Stimulated activated CD8-positive, alpha-beta memory T cell treated with anti-CD3 and anti-CD28 coated beads, Interleukin-7, amount 100 ng/mL, for 24 hours (primary cell): Measurements from ENCODE around the gene RBPJL.

Experiments
- DNase-seq: peaks from one replicate; pipeline ENCODE4 v3.0.0-alpha.2; 2020; ENCODE audit warnings: low read depth

Gene RBPJL

GRCh38 chr20:45317826-45318225, 11.2 kb downstream of the RBPJL start:
- DNase-seq = no peak

- DNase-seq = no peak
These were observed 11.8 kb downstream of the RBPJL start for GRCh38 chr20:45318386-45318939.

GRCh38 chr20:45318948-45319347, 12.3 kb downstream of the RBPJL start:
- DNase-seq = no peak

GRCh38 chr20:45320948-45321595, 14.4 kb downstream of the RBPJL start:
- DNase-seq = no peak

GRCh38 chr20:45322952-45323383, 16.3 kb downstream of the RBPJL start:
- no peak for DNase-seq

DNA sequence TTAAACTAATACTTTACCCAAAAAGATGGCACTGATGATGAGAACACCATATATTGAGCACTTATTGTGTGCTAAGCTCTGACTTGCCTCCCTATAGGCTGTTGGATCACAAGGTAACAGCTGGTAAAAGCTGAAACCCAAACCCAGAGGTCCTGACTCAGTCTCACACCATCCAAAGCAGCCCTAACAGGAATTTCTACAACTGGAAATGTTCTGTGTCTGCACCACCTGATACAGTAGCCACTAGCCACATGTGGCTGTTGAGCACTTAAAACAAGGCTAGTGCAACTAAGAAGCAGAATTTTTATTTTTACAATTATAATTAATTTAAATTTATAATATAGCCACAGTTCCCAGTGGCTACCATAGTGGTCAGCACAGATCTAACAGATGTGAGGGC, 17.1 kb downstream of the RBPJL start:
- no peak for DNase-seq

DNA sequence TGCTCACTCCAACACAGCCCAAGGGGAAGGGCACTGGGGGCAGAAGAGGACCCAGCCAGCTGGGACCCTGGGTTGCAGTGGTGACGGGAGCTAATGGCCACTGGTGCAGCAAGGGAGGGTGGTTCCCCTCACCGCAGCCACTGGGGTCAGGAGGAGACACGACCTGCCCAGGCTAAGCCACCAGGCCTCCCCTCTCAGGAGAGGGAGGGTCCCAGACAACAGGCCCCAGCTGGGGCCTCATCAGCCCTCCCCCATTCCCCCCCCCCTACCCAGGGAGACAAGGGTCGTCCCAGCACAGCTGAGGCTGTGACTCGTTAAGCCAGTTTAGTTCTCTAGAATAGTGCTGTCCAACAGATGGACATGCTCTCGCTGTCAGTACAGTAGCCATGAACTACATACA, 18.7 kb downstream of the RBPJL start:
- no peak for DNase-seq

- DNase-seq = no peak
These were observed 21.8 kb downstream of the RBPJL start for GRCh38 chr20:45328451-45328850.

GRCh38 chr20:45329497-45330319, 23.1 kb downstream of the RBPJL start:
- DNase-seq = no peak

DNA sequence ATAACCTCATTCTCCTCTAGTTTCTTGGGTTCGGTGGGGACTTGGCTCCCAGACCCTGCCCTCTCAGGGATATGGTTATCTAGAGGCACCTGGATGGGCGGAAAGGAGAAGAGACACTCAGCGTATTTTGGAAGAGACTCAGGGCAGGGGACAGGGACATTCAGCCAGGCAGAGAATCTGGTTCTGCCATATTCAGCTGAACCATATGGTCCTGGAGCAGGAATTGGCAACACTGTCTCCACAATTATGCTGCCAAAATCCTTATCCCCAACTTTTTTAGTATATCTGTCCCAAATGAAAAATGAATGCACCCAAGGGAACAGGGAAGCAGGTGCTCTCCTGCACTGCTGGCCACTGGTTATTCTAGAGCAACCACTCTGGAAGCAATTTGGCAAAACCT, 23.8 kb downstream of the RBPJL start:
- DNase-seq = no peak

DNA sequence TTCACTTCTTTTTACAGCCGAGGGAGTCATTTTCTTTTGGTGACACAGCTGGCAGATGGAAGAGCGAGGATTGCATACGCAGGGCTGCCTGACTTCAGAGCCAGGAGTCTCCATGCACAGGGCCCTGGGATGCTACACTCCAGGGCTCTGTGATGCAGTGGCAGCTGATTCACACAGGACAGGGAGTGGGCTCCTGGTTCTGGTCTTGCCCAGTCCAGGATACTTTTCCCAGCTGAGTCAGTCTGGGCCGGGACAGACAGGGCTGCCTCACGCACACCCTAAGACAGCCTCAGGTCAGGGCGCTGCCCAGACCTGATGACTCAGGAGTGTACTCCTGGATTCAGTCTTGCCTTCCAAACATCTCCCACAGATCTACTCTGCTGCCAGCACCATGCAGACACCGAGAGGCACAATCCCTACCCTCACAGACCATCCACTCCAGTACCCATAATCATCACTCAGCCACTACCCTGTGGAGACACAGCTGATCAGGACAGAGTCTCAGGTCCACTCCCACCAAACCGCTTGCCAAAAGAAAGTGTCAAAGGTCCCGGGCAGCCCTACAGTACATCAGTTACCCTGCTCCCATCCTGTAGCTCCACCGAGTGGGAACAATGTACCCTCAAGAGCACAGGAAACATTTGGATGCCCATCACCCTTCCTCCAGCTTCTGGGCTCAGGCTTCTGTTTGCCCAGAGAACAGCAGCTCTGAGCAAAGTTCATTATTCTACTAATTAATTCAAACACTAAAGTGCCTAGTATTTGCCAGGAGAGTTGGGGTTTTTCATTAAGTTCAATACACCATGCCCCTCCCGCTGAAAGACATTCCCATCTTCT, 30.1 kb downstream of the RBPJL start:
- DNase-seq = no peak

DNA sequence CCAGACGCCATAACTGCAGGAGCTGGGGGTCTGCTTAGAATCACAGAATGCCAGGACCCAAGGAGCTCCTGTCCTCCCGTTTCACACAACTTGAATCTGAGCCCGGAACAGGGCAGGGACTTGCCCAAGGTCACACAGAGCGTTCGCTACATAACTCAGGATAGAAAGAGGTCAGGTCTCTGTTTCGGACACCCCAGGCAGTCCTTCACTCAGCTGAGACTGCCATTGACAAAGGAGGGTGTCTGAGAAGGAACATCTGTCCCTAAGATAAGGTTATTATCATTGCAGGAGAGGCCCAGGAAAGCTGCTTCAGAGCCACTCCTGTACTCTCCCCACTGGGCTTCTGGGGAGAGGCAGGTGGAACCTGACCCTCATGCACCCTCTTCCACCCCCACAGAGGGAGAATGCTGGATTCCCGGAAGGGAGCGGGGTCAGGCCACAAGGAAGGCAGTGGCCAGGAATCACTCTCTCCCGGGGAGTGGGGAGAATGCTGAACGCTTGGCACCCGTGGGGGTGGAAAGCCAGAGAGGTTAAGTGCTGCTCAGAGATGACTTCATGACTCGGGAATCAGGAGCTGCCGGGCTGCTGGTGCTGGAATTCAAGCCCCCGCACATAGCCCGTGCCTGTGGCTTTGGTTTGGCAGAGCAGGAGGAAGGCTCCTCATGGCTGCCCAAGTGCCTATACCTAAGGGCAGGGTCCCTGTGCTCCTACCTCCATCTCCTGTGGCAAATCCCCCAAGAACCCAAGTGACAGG, 30.9 kb downstream of the RBPJL start:
- no peak for DNase-seq

DNA sequence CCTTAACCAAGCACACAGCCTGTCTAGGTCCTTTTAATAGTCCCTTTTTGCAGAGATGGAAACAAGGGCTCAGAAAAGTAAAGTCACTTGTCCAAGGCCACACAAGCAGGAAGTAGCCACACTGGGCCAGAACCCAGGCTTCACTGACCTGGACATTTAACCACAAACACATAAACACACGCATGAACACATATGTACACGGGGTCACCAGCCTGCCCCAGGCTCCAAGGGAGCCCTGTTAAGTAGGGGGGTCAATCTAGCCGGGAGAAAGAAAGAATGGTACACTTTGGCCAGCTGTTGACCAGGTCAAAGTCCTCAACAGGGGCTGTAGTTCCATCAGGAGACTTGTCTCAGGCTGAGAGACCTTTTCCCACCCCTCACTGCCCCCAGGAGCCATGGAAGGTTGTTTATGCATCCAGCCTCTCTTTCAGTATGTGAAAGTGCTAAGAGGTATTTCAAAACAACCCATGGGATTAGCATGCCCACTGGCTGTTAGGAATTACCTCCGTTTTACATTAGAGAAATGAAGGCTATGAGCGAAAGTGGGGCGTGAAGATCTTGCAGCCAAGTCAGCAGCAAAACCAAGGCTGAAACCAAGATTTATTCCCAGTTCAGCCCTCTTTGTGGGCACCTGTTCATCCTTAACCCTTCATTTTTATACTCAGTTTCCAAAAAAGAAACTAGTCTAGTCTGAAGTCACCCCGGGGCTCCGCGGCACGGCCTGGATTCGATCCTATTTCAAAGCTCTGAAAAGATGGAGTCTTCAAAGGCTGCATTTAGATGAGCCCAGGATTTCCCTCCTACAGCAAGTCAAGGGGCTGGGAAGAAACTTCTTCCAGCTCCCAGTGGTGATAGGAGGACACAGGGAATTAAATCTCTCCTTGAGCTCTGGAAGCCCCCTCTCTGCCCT, 31.7 kb downstream of the RBPJL start:
- no peak for DNase-seq

DNA sequence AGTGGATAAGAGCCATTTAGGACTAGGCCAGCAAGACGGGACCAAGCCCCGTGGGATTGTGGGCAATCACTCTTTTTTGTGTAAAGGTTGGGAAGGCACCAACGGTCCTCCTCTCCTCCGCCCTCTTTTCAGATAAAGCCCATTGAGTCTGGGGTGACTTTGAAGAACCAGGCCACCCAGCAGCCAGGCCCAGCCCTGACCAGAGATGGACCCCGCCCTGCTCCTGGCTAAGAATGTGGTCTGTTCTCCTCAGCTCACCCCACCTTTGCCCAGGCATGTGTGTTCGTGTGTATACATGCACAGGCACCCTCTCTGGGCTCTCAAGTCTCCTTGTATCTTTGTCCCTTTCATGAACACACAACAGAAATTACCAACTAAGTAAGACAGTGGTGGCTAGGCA, 32.4 kb downstream of the RBPJL start:
- no peak for DNase-seq

- no peak for DNase-seq
These were observed 33.2 kb downstream of the RBPJL start for GRCh38 chr20:45339799-45340198.

- no peak for DNase-seq
These were observed 33.7 kb downstream of the RBPJL start for GRCh38 chr20:45340236-45340847.

GRCh38 chr20:45340951-45341350, 34.3 kb downstream of the RBPJL start:
- no peak for DNase-seq

- DNase-seq = no peak
These were observed 34.9 kb downstream of the RBPJL start for GRCh38 chr20:45341579-45341938.

GRCh38 chr20:45341939-45342854, 35.6 kb downstream of the RBPJL start:
- DNase-seq = no peak
